ENCODE data around the gene ZFAND4. TPM values are rescaled to one million over a fixed set of nuclear protein-coding genes. Genes with fewer than 3 reads are reported as not detected.

Gene ZFAND4
- total and polyA plus RNA-seq, 9 of the 15 experiments (the other 6 are each of a cell fraction or from before 2014, with no cell fraction given), result 0.42 to 3.0 (median 1.5) TPM

DNA sequence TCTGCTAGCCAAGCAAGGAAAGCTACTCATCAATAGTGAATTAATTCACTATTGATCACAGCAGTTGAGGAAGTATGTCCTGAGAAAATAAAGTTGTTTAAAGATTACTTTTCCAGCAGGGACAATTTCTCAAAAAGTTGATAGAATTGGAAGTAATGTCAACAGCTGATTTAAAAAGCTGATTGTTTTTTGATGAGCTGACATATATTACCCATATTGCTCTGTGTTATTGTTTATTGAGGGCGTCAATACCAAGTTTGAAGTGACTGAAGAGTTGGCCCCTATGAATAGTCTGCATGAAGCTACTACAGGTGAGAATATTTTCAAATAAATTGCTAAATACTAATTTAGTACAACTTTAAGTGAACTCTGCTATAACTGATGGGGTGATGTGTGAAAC is 28.0 kb downstream of the ZFAND4 start:
- Histone ChIP-seq H3K9me1 (ENCODE audit: control insufficient read depth, insufficient read depth, low read length) (no peaks in the 10 kb centered on the region), H3K36me3 (ENCODE audit: control insufficient read depth, insufficient read depth, low read length) (no peaks in the 10 kb centered on the region)
- FAIRE-seq, result no peak

DNA sequence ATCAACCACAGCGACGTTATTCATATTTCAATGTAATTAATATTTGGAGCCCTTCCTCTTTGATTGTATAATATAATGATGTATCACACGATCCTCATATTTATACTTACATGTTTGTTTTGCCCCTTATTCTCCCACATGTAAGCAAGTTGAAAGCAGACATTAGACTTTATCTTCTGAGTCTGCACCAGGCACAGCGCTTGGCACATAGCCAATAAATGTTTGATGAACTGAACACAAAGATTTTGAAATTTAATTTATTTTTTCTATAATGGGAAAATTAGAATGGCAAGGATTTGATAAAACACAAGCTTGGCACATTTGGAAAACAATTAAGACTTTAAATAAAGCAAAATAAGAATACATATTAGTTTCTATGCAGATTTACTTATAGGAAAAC is 31.6 kb downstream of the ZFAND4 start:
- DNase-seq (ENCODE audit: extremely low read depth in 1 of 4, low spot score in 3 of 4) (no peak), ATAC-seq (no peak), FAIRE-seq (no peak)
- no peak overlapping the region for H3K27ac ChIP-seq (ENCODE audit: extremely low read depth, low read depth, low read length)
- in situ Hi-C loops (cut with MboI), result no loop called here
- no peaks in the 10 kb centered on the region for H3K4me1 ChIP-seq (replicated peaks in 1 of 2; ENCODE audit: control insufficient read depth in 2 of 2, insufficient read depth in 2 of 2, low read length in 2 of 2)
- 46% methylated on average over 4 of the region's 4 CpGs for WGBS (ENCODE audit: insufficient coverage, low coverage, missing lambda C conversion rate)
- H3K9ac ChIP-seq (ENCODE audit: insufficient read depth in 1 of 2, low read depth in 2 of 2, low read length in 2 of 2), result no peak overlapping the region
- no peaks in the 10 kb centered on the region for H3K27me3 ChIP-seq (ENCODE audit: control insufficient read depth in 2 of 2, insufficient read depth in 2 of 2, low read length in 2 of 2)
- H4K20me1 ChIP-seq (replicated peaks; ENCODE audit: control insufficient read depth, insufficient read depth, low read length), result no peaks in the 10 kb centered on the region
- intact Hi-C loops (cut with micrococcal nuclease), result no loop called here
- no peaks in the 10 kb centered on the region for H3K36me3 ChIP-seq (ENCODE audit: control insufficient read depth, insufficient read depth, low read length)
- no peaks in the 10 kb centered on the region for H3K9me3 ChIP-seq (replicated peaks; ENCODE audit: control insufficient read depth, insufficient read depth, low read depth, low read length)
- ChIA-PET CTCF (ENCODE audit: low intra/inter-chr PET ratio) (no interaction called here), POLR2A (no interaction called here)
- no peak overlapping the region for H2AFZ ChIP-seq (ENCODE audit: low read depth, low read length)
- no peaks in the 10 kb centered on the region for H3K79me2 ChIP-seq (ENCODE audit: control insufficient read depth, insufficient read depth, low read length)
- no peaks in the 10 kb centered on the region for H3K9me1 ChIP-seq (ENCODE audit: control insufficient read depth, insufficient read depth, low read length)
- H3K4me3 ChIP-seq, result no peak overlapping the region
- TF ChIP-seq RB1 (IDR thresholded peaks at IDR 0.05; ENCODE audit: low read depth) (no peak), CEBPB (tag; IDR thresholded peaks at IDR 0.05) (no peak), NFIX (CRISPR knock-in tag; IDR thresholded peaks at IDR 0.05; ENCODE audit: low read depth) (peak; percentile 90), ELF1 (tag; IDR thresholded peaks at IDR 0.05) (no peak), ZNF140 (CRISPR knock-in tag; IDR thresholded peaks at IDR 0.05) (no peak), KLF13 (tag; IDR thresholded peaks at IDR 0.05; ENCODE audit: borderline replicate concordance, low read depth) (no peak), NFIC (IDR thresholded peaks at IDR 0.05) (peak; percentile 96), ZBTB1 (CRISPR knock-in tag; IDR thresholded peaks at IDR 0.05; ENCODE audit: borderline replicate concordance, low read depth) (no peak), JUND (IDR thresholded peaks at IDR 0.05; ENCODE audit: borderline replicate concordance, low read depth, low read length) (no peak), JUND (tag; IDR thresholded peaks at IDR 0.05; ENCODE audit: borderline replicate concordance, low read depth, low read length) (no peak), HMGN3 (IDR thresholded peaks at IDR 0.05; ENCODE audit: borderline replicate concordance, extremely low read depth, insufficient read length, low read depth, low read length) (no peak)
- no TSS peak for BruUV-seq (replicated peaks)
- H3K4me2 ChIP-seq (ENCODE audit: insufficient read depth, low read length), result no peak overlapping the region

More for the DNA sequence above, 28.0 kb downstream of the ZFAND4 start:
- no peak overlapping the region for H2AFZ ChIP-seq (ENCODE audit: low read depth, low read length)
- no peak overlapping the region for H3K27ac ChIP-seq (ENCODE audit: extremely low read depth, low read depth, low read length)
- ChIA-PET POLR2A (interaction anchor here (0.7 kb wide), 1 partner anchor 60 kb away, joined by 3 read pairs; no protein-coding TSS in a partner anchor), CTCF (ENCODE audit: low intra/inter-chr PET ratio) (no interaction called here)
- 39% methylated on average over 1 of the region's 1 CpG for WGBS (ENCODE audit: insufficient coverage, low coverage, missing lambda C conversion rate)
- no peaks in the 10 kb centered on the region for H3K4me1 ChIP-seq (replicated peaks in 1 of 2; ENCODE audit: control insufficient read depth in 2 of 2, insufficient read depth in 2 of 2, low read length in 2 of 2)
- H4K20me1 ChIP-seq (replicated peaks; ENCODE audit: control insufficient read depth, insufficient read depth, low read length), result no peaks in the 10 kb centered on the region
- H3K79me2 ChIP-seq (ENCODE audit: control insufficient read depth, insufficient read depth, low read length), result no peaks in the 10 kb centered on the region
- in situ Hi-C loops (cut with MboI) (no loop called here), intact Hi-C loops (cut with micrococcal nuclease) (no loop called here)
- no peaks in the 10 kb centered on the region for H3K27me3 ChIP-seq (ENCODE audit: control insufficient read depth in 2 of 2, insufficient read depth in 2 of 2, low read length in 2 of 2)
- ATAC-seq (no peak), DNase-seq (ENCODE audit: extremely low read depth in 1 of 4, low spot score in 3 of 4) (no peak)
- no peak overlapping the region for H3K9ac ChIP-seq (ENCODE audit: insufficient read depth in 1 of 2, low read depth in 2 of 2, low read length in 2 of 2)
- BruUV-seq (replicated peaks), result no TSS peak
- TF ChIP-seq C11orf30 (IDR thresholded peaks at IDR 0.05; ENCODE audit: low read depth) (peak; percentile 63; the same call in 1 of the 2 replicates), MAFF (IDR thresholded peaks at IDR 0.05; ENCODE audit: low read length) (peak; percentile 61), MAFG (tag; conservative IDR thresholded peaks at IDR 0.05) (peak; percentile 32; the same call in 1 of the 2 replicates), ESRRB (CRISPR knock-in tag; IDR thresholded peaks at IDR 0.05; ENCODE audit: borderline replicate concordance) (no peak), ZNF316 (IDR thresholded peaks at IDR 0.05) (peak; percentile 80)
- H3K4me2 ChIP-seq (ENCODE audit: insufficient read depth, low read length), result no peak overlapping the region
- H3K9me3 ChIP-seq (replicated peaks; ENCODE audit: control insufficient read depth, insufficient read depth, low read depth, low read length), result no peaks in the 10 kb centered on the region
- H3K4me3 ChIP-seq, result no peak overlapping the region
